GM19193 (cell line): ENCODE results near the gene CEBPE.
A peak's percentile ranks its signal among the peaks of the same experiment; 100 is the strongest.

Experiments
- POLR2A ChIP-seq: IDR thresholded peaks from 4 replicates; pipeline ENCODE4 v1.6.1; 2011; ENCODE audit not compliant: insufficient read depth, insufficient read length; ENCODE audit errors: extremely low read depth

CEBPE gene

GRCh38 chr14:23091294-23092225 lies 27.5 kb downstream of the CEBPE start:
- TF ChIP-seq POLR2A, result no peak

DNA sequence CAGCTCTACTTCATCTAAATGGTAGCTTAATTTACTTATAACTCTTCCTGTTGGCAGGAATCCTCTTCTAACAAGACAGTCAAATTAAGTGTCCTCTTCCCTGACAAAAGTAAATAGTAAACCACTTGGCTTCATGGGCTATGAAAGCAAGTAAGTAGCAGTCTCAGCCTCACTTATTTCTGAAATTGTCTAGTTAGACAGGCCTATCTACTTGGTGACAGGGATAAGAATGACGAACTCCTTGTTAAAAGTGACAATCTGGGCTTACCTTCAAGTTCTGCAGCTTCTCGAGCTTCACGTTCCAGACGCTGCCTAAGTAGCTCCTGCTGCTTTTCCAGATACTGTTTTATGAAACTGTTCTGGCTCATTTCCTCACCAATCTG lies 28.8 kb downstream of the CEBPE start:
- no peak for TF ChIP-seq POLR2A

DNA sequence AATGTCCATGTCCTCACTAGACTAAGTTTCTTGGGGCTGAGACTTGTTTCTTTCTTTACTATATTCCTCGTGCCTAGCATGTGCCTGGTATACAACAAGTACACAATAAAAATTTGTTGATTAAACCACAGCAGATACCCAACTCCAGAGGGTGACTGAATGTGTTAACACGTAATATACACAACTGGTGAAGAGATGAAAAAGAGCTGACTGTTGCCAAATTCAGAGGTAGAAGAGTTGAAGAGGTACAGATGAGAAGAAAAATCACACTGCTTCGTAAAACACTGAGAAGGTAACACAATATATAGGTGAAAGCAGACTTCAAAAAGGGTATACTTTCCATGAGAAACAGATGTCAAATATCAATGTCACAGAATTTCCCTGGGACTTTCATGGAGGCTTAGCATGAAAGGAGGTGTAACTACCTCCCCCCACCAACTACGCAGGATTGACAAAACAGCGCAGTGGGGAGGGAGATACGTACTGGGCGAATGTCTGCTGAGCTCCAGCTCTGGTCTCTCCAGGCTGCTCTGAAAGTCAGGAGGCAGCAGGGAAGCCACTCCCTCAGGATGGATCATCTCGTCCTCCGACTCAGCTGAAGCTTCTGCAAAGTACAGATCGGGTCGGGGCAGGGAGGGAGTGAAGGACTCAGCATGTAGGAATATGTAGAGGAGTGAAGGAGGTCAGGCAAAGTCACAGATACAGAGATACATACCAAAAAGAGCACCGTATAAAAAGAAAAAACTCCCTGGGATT lies 29.4 kb downstream of the CEBPE start:
- no peak for TF ChIP-seq POLR2A

GRCh38 chr14:23086565-23086964 lies 32.5 kb downstream of the CEBPE start:
- no peak for TF ChIP-seq POLR2A

- TF ChIP-seq POLR2A, result no peak
Observed at GRCh38 chr14:23085458-23085857, 33.6 kb downstream of the CEBPE start.

- TF ChIP-seq POLR2A, result no peak
Observed at GRCh38 chr14:23080474-23080873, 38.6 kb downstream of the CEBPE start.

DNA sequence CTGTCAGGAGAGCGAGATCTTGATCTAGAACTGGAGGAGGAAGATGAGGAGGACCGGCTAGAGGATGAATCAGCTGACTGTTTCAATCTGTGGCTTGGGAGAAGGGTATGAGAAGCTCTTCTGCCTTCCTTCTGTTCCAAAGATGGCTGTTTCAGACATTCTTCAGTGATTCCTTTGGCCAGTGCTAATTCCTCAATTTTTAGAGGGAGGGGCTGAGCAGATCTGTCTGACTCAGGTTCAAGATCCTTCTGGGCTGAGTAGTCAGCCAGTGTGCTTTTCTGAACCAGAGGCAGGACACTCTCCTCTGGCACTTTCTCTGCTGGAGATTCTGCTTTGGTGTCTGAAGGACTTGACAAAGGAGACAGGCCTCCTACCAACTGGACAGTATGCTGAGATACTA lies 39.3 kb downstream of the CEBPE start:
- no peak for TF ChIP-seq POLR2A

DNA sequence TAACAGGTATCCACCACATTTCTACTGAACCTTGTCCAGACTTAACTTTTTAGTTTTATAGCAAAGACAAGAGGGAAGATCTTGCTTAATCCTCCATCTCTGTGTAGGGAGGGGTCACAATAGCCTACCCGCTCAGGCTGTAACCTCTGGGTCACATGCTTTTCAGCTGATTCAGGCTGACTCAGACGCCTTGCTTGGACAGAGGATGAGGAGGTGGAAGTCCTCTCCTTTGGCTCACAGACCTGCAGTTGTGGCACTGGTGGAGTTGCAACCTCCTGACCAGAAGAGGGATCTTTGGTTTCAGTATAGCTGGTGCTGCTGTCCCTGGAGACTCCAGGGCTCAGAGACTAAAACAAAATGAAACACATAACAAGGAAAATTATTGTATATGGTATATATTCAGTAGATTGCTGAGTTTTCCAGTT lies 40.4 kb downstream of the CEBPE start:
- TF ChIP-seq POLR2A, result no peak

DNA sequence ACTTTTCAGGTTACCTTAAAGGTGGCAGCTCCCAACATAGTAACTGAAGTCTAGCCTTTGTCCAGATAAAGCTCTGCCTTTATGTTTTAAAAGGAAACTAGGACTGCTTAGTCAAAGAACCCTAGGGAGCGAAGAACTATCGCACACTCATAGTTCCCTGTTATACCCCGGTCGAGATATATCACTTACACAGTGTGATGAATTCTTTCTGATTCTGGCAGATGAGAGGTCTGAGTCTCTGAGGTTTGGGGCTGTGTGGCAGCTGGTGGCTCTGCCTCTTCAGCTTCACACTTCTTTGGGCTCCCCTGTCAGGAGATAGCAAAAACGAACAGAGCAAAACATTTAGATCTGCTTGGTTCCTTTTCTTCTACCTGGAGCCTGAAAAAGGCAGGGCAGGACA lies 41.1 kb downstream of the CEBPE start:
- TF ChIP-seq POLR2A, result no peak

GRCh38 chr14:23076785-23077408 lies 42.2 kb downstream of the CEBPE start:
- TF ChIP-seq POLR2A, result no peak

DNA sequence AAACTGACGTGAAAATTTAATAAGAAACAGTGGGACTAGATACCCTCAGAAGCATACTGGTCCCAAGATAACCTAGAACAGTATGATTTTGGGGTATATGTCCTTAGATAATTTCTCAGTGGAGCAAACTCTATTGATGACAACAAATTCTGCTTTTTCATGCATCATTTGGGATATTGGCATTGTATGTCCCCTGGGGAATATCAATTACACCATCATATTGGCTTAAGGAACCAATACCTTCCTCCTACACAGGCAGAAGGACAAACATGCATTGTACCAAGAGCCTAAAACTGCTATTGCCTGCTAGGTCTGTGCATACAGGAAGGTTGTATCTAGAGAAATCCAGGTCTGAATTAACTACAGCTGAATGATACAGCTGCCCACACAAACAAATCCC lies 44.1 kb downstream of the CEBPE start:
- TF ChIP-seq POLR2A, result no peak

GRCh38 chr14:23071921-23072539 lies 47.0 kb downstream of the CEBPE start:
- TF ChIP-seq POLR2A, result no peak

GRCh38 chr14:23071244-23071920 lies 47.7 kb downstream of the CEBPE start:
- peak; percentile 88 for TF ChIP-seq POLR2A
